Prostate gland (tissue), 2 donors: ENCODE data around the gene ARHGAP26. TPM values are rescaled to one million over a fixed set of nuclear protein-coding genes. Genes with fewer than 3 reads are reported as not detected.

Experiments used
- DNase-seq: peaks from one replicate; pipeline ENCODE4 v3.0.0-alpha.2; 2019; ENCODE audit warnings: low spot score
- H3K27ac ChIP-seq, 2 donors: fragments of 200-600 bp; sonication (generic); 2 replicates each; pipeline ENCODE4 v1.5.1; 2017 to 2019
- H3K27me3 ChIP-seq: fragments of 200-600 bp; sonication (generic); replicated peaks from 2 replicates; pipeline ENCODE4 v1.5.1; 2019; ENCODE audit not compliant: insufficient read depth
- H3K36me3 ChIP-seq, 2 donors: fragments of 200-600 bp; sonication (generic); 1 replicate in 1 of 2; 2 replicates in 1 of 2; pipeline versions ENCODE4 v1.5.1 to v1.8.1; 2017 to 2019
- H3K4me1 ChIP-seq: fragments of 200-600 bp; sonication (generic); replicated peaks from 2 replicates; pipeline ENCODE4 v1.5.1; 2019
- H3K4me3 ChIP-seq, 2 donors: fragments of 200-600 bp; sonication (generic); 2 replicates each; pipeline ENCODE4 v1.5.1; 2017 to 2019
- H3K9me3 ChIP-seq: fragments of 200-600 bp; sonication (generic); 2 replicates; pipeline ENCODE4 v1.5.1; 2017
- POLR2A ChIP-seq: fragments of 450-650 bp; IDR thresholded peaks from one replicate; pipeline ENCODE4 v1.6.1; 2016; ENCODE audit warnings: antibody characterized with exemption, mild to moderate bottlenecking
- POLR2AphosphoS5 ChIP-seq: sonication (generic); formaldehyde crosslinking; IDR thresholded peaks from one replicate; pipeline ENCODE4 v1.6.1; 2017; ENCODE audit warnings: antibody characterized with exemption
- WGBS: methylation state at CpG from one replicate; pipeline ENCODE4 v1.1.5; 2018; 5-methylcytosine and 5-hydroxymethylcytosine counted together
- intact Hi-C: fragments of 100-400 bp; cut with DNase I; formaldehyde crosslinking; loops from one replicate; pipeline ENCODE4 v1.14.2; 2022
- total RNA-seq, 2 donors: library from RNA; depleted of rRNA; stranded (reverse); fragments of >200 nt; gene quantifications; one replicate each; pipeline ENCODE4 v1.1.0, GENCODE V29; 2016
- TF ChIP-seq, protein P1 (sequence below), 4 experiments: fragments of 200-600 bp in 2 of 4; fragments of 450-650 bp in 2 of 4; sonication (generic) in 2 of 4; IDR thresholded peaks; 1 replicate in 3 of 4; 2 replicates in 1 of 4; pipeline ENCODE4 v1.5.1; 2016 to 2019; ENCODE audit warnings: antibody characterized with exemption in 4 of 4, mild to moderate bottlenecking in 2 of 4, moderate library complexity in 2 of 4

Gene ARHGAP26
- total RNA-seq, 2 donors from 2014 or later = 11.7 to 39.8 TPM

DNA sequence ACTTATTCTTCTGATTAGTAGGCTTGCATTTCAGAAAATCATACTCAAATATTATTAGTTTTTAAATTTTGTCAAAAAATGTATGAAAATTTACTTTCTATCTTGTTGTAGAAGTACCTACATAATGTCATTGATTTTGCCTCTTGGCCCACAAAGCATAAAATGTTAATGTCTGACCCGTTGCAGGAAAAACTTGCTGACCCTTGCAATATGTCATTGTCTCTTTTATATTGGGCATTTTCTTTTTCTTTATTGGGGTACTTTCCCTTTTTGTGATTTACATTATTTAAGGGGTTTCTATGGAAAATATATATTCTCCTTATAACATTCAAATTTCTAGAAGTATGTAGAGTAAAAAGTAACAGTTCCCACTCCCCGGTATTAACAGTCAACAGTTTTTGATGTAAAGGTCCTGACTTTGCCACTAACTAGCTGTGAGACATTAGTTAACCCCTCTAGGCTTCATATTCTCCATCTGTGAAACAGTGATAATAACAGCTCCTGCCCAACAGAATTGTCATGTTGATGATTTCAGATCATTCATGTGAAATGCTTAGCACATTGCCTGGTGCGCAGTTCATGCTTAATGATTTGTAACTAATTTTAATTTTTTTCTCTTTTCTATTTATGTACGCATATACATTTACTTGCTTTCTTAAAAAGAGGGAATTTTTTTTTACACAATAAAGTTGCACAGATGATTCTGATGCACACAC lies 243.2 kb downstream of the ARHGAP26 start:
- no peak for TF ChIP-seq POLR2A
- TF ChIP-seq, protein P1, sequence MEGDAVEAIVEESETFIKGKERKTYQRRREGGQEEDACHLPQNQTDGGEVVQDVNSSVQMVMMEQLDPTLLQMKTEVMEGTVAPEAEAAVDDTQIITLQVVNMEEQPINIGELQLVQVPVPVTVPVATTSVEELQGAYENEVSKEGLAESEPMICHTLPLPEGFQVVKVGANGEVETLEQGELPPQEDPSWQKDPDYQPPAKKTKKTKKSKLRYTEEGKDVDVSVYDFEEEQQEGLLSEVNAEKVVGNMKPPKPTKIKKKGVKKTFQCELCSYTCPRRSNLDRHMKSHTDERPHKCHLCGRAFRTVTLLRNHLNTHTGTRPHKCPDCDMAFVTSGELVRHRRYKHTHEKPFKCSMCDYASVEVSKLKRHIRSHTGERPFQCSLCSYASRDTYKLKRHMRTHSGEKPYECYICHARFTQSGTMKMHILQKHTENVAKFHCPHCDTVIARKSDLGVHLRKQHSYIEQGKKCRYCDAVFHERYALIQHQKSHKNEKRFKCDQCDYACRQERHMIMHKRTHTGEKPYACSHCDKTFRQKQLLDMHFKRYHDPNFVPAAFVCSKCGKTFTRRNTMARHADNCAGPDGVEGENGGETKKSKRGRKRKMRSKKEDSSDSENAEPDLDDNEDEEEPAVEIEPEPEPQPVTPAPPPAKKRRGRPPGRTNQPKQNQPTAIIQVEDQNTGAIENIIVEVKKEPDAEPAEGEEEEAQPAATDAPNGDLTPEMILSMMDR (IDR thresholded peaks at IDR 0.05) = no peak
- Histone ChIP-seq H3K4me3 (no peak overlapping the region), H3K27me3 (no peaks in the 10 kb centered on the region), H3K9me3 (no peaks in the 10 kb centered on the region), H3K27ac (no peak overlapping the region), H3K4me1 (no peaks in the 10 kb centered on the region), H3K36me3 (no peaks in the 10 kb centered on the region)
- WGBS = 93% methylated on average over 4 of the region's 4 CpGs
- intact Hi-C loops = no loop called here
- DNase-seq = no peak

GRCh38 chr5:143014017-143014651 lies 244.0 kb downstream of the ARHGAP26 start:
- no peak for DNase-seq
- no peaks in the 10 kb centered on the region for H3K36me3 ChIP-seq
- intact Hi-C loops = no loop called here
- H3K27me3 ChIP-seq = no peaks in the 10 kb centered on the region
- no peak overlapping the region for H3K27ac ChIP-seq
- H3K9me3 ChIP-seq = no peaks in the 10 kb centered on the region
- TF ChIP-seq POLR2A = no peak
- TF ChIP-seq, protein P1 (IDR thresholded peaks at IDR 0.05) = peak in 1 of 4 experiments; percentile 14
- TF ChIP-seq POLR2AphosphoS5 = no peak
- no peak overlapping the region for H3K4me3 ChIP-seq
- H3K4me1 ChIP-seq = no peaks in the 10 kb centered on the region
- WGBS = 83% methylated on average over 12 of the region's 12 CpGs

- DNase-seq = peak; percentile 39
- WGBS = 43% methylated on average over 5 of the region's 5 CpGs
- Histone ChIP-seq H3K27me3 (no peaks in the 10 kb centered on the region), H3K36me3 (no peaks in the 10 kb centered on the region), H3K4me3 (no peak overlapping the region), H3K4me1 (no peaks in the 10 kb centered on the region), H3K9me3 (no peaks in the 10 kb centered on the region), H3K27ac (no peak overlapping the region)
- intact Hi-C loops = loop anchor here (2.0 to 5.0 kb wide), 2 partner anchors 388 to 805 kb away; no protein-coding TSS in a partner anchor
- TF ChIP-seq, protein P1 (IDR thresholded peaks at IDR 0.05) = peak in 3 of 4 experiments; percentile 47 to 59 (median 48)
- TF ChIP-seq POLR2A (no peak), POLR2AphosphoS5 (no peak)
These were observed 246.8 kb downstream of the ARHGAP26 start for GRCh38 chr5:143016777-143017516.

DNA sequence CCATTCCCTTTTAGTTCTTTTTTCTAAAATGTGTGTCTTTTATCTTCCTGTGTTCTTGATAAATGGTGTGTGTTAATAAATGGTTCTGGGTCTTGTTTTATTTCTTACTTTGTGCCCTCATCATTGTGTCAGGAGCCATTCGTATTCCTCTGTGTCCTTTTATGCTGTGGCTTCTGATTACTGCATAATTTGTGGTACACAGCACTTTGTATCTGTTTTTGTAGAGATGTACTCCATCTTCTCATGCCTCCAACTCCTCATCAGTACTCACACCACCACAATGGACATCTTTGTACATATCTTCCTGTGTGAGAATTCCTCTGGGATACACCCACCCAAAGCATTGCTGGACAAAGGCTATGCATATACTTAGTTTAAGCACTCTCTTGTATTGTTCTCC lies 247.4 kb downstream of the ARHGAP26 start:
- TF ChIP-seq POLR2A (no peak), POLR2AphosphoS5 (no peak)
- TF ChIP-seq, protein P1 (IDR thresholded peaks at IDR 0.05) = no peak
- Histone ChIP-seq H3K27ac (no peak overlapping the region), H3K4me1 (no peaks in the 10 kb centered on the region), H3K27me3 (no peaks in the 10 kb centered on the region), H3K4me3 (no peak overlapping the region), H3K9me3 (no peaks in the 10 kb centered on the region), H3K36me3 (no peaks in the 10 kb centered on the region)
- WGBS = 100% methylated on average over 1 of the region's 1 CpG
- intact Hi-C loops = loop anchor here (2.0 to 5.0 kb wide), 2 partner anchors 387 to 805 kb away; no protein-coding TSS in a partner anchor
- no peak for DNase-seq
